NCI-H774 (cell line): ENCODE measurements around the gene ABHD10.

Experiments
- DNase-seq: peaks from one replicate; lab custom pipeline; 2025; lab: John Stamatoyannopoulos, UW

The ABHD10 gene

GRCh38 chr3:111965484-111965883 lies 13.3 kb upstream of the ABHD10 start:
- DNase-seq, result no peak

GRCh38 chr3:111967068-111967467 lies 11.8 kb upstream of the ABHD10 start:
- DNase-seq, result no peak

GRCh38 chr3:111967651-111968274 lies 11.1 kb upstream of the ABHD10 start:
- peak; percentile 31 for DNase-seq

GRCh38 chr3:111968319-111969054 lies 10.3 kb upstream of the ABHD10 start:
- DNase-seq, result no peak

GRCh38 chr3:111970376-111970775 lies 8.4 kb upstream of the ABHD10 start:
- DNase-seq, result no peak

- DNase-seq, result no peak
These were observed 7.2 kb upstream of the ABHD10 start for GRCh38 chr3:111971533-111972130.

- no peak for DNase-seq
These were observed 5.9 kb upstream of the ABHD10 start for GRCh38 chr3:111972891-111973290.

- DNase-seq, result no peak
These were observed 3.7 kb upstream of the ABHD10 start for GRCh38 chr3:111975131-111975530.

- DNase-seq, result no peak
These were observed 2.6 kb upstream of the ABHD10 start for GRCh38 chr3:111976254-111976653.

GRCh38 chr3:111979434-111980038 lies 710 bp downstream of the ABHD10 start:
- DNase-seq, result no peak

- no peak for DNase-seq
These were observed 2.1 kb downstream of the ABHD10 start for GRCh38 chr3:111980716-111981456.

- no peak for DNase-seq
These were observed 2.6 kb downstream of the ABHD10 start for GRCh38 chr3:111981457-111981763.

- DNase-seq, result no peak
These were observed 5.9 kb downstream of the ABHD10 start for GRCh38 chr3:111984636-111985298.

GRCh38 chr3:111986800-111987199 lies 8.0 kb downstream of the ABHD10 start:
- DNase-seq, result no peak

GRCh38 chr3:111989061-111989678 lies 10.3 kb downstream of the ABHD10 start:
- DNase-seq, result peak; percentile 14

GRCh38 chr3:111993038-111993437 lies 14.2 kb downstream of the ABHD10 start:
- no peak for DNase-seq

GRCh38 chr3:111998636-111999483 lies 20.0 kb downstream of the ABHD10 start, which contains the start of gene TAGLN3:
TAGLN3 (plus strand) TSS chr3:111998922; CDS start chr3:111999423, 501 bp downstream.
- peak; percentile 31 for DNase-seq

GRCh38 chr3:111999484-112000324 lies 20.9 kb downstream of the ABHD10 start:
- no peak for DNase-seq

GRCh38 chr3:112000367-112000771 lies 21.5 kb downstream of the ABHD10 start:
- no peak for DNase-seq
